ENCODE measurements around the gene SPRED2. TPM values are rescaled to one million over a fixed set of nuclear protein-coding genes. Genes with fewer than 3 reads are reported as not detected.

The SPRED2 gene
- total RNA-seq, 4 donors from 2014 or later = 15.6 to 63.0 (median 44.8) TPM

DNA sequence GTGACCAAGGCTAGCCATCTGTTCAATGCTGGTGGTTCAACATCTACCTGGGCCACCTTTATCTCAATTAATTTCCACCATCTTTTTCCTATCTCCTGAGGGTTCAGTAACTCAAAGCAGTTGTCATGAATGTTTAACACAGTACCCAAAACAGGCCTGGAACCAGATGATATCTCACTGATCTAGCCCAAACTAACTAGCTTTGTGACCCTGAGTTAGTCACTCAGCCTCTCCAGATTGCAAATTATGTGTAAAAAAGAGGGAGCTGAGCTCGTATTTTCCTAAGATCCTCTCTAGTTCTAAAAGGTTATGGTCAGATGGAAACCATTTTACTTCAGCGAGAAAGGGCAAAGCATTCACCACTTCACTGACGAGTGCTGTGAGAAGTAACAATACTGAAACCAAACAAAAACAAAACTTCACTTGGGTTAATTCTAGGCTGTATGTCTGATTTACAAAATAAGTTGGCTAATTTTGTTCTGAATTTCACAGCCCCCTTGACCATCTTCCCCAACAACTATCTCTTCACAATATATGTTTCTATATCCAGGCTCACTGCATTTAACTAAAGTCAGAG lies 14.8 kb downstream of the SPRED2 start:
- Histone ChIP-seq H3K4me3 (no peak overlapping the region), H3K27me3 (no peaks in the 10 kb centered on the region), H3K27ac (no peak overlapping the region), H3K36me3 (no peaks in the 10 kb centered on the region), H3K4me1 (no peaks in the 10 kb centered on the region), H3K9me3 (no peaks in the 10 kb centered on the region)
- no peak for DNase-seq
- TF ChIP-seq POLR2A (IDR thresholded peaks at IDR 0.05) = no peak
- TF ChIP-seq, protein P1, sequence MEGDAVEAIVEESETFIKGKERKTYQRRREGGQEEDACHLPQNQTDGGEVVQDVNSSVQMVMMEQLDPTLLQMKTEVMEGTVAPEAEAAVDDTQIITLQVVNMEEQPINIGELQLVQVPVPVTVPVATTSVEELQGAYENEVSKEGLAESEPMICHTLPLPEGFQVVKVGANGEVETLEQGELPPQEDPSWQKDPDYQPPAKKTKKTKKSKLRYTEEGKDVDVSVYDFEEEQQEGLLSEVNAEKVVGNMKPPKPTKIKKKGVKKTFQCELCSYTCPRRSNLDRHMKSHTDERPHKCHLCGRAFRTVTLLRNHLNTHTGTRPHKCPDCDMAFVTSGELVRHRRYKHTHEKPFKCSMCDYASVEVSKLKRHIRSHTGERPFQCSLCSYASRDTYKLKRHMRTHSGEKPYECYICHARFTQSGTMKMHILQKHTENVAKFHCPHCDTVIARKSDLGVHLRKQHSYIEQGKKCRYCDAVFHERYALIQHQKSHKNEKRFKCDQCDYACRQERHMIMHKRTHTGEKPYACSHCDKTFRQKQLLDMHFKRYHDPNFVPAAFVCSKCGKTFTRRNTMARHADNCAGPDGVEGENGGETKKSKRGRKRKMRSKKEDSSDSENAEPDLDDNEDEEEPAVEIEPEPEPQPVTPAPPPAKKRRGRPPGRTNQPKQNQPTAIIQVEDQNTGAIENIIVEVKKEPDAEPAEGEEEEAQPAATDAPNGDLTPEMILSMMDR (IDR thresholded peaks at IDR 0.05) = no peak
- intact Hi-C loops (cut with DNase I; ENCODE audit: low total_unique reads) = no loop called here

DNA sequence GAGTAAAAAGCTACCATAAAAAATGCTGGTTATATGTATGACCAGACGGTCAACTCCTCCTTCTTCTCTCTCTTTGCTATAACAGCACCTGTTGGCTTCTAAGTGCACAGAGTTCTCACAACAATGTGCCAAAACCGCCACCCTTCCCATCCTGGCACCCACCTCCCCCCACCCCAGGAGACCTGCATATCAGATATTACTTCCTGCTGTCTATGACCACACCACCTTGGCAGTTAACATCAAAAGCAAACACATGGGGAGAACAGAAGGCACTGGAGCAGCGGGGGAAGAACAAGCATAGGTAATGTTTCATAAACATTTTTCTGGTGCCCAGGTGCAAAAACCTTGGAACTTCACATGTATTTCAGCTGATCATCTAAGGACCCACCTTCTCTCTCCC lies 15.5 kb downstream of the SPRED2 start:
- intact Hi-C loops (cut with DNase I; ENCODE audit: low total_unique reads) = no loop called here
- TF ChIP-seq POLR2A (IDR thresholded peaks at IDR 0.05) = no peak
- TF ChIP-seq, protein P1 (IDR thresholded peaks at IDR 0.05) = no peak
- Histone ChIP-seq H3K9me3 (no peaks in the 10 kb centered on the region), H3K4me1 (no peaks in the 10 kb centered on the region), H3K4me3 (no peak overlapping the region), H3K36me3 (no peaks in the 10 kb centered on the region), H3K27me3 (no peaks in the 10 kb centered on the region), H3K27ac (no peak overlapping the region)
- no peak for DNase-seq

DNA sequence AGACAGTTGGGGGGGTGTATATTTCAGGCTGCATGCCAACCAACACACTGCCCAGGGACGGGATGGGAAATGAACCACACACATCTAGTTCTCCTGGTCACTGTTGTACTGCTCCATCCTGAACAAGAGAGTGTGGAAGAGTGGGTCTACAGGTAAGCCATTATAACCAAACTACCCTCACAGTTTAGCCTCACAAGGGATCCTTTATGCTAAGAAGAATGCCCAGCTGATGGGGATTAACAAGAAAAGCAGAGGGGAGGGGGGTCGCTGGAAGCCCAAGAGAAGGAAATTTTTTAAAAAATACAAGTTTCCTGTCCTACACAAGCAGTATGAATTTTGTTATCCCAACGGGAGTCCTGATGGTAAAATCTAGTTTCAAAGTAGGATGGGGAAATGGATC lies 16.1 kb downstream of the SPRED2 start:
- no peaks in the 10 kb centered on the region for H3K36me3 ChIP-seq
- H3K9me3 ChIP-seq = no peaks in the 10 kb centered on the region
- no peak for DNase-seq
- intact Hi-C loops (cut with DNase I; ENCODE audit: low total_unique reads) = no loop called here
- H3K27me3 ChIP-seq = no peaks in the 10 kb centered on the region
- H3K4me1 ChIP-seq = no peaks in the 10 kb centered on the region
- TF ChIP-seq, protein P1 (IDR thresholded peaks at IDR 0.05) = no peak
- no peak for TF ChIP-seq POLR2A (IDR thresholded peaks at IDR 0.05)
- no peak overlapping the region for H3K4me3 ChIP-seq
- no peak overlapping the region for H3K27ac ChIP-seq

DNA sequence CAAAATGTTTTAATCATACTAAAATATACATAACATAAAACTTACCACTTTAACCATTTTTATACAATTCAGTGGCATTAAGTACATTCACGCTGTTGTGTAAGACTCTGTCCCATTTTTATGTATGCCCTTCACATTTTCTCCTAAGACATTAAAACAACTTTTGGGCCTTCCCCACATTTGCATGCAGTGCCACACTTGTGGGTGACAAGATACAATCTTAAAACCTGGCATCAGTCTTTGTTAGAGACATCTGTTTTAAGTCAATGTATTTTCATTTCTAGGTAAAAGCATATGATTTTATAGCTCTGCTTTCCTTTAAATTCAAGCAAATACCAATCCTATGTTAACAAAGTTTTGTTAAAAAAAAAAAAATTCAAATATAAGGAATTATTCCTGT lies 17.3 kb downstream of the SPRED2 start:
- no peaks in the 10 kb centered on the region for H3K36me3 ChIP-seq
- no peak for TF ChIP-seq POLR2A (IDR thresholded peaks at IDR 0.05)
- TF ChIP-seq, protein P1 (IDR thresholded peaks at IDR 0.05) = no peak
- H3K9me3 ChIP-seq = no peaks in the 10 kb centered on the region
- H3K4me3 ChIP-seq = no peak overlapping the region
- no peaks in the 10 kb centered on the region for H3K27me3 ChIP-seq
- intact Hi-C loops (cut with DNase I; ENCODE audit: low total_unique reads) = no loop called here
- no peaks in the 10 kb centered on the region for H3K4me1 ChIP-seq
- H3K27ac ChIP-seq = no peak overlapping the region
- DNase-seq = no peak

DNA sequence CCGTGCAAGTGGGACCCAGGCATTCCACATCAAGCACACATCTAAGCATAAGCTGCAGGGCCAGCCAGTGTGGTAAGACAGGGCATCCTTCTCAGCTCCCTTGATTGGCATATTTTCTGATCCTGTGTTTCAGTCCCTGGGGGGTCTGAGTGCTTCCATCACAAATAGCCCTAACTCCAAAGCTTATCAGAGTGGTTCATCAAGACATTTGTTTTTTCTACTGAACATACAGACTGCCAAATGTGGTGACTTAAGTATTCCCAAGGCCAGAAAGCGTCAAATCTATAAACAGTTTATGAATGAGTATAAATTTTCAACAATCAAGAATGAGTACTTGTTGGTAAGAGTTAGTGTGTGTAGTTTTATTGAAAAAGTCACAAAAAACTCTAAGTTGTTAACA lies 18.8 kb downstream of the SPRED2 start:
- H3K4me1 ChIP-seq = no peaks in the 10 kb centered on the region
- H3K4me3 ChIP-seq = no peak overlapping the region
- no peaks in the 10 kb centered on the region for H3K27me3 ChIP-seq
- DNase-seq = no peak
- no peak overlapping the region for H3K27ac ChIP-seq
- no peaks in the 10 kb centered on the region for H3K9me3 ChIP-seq
- intact Hi-C loops (cut with DNase I; ENCODE audit: low total_unique reads) = no loop called here
- TF ChIP-seq, protein P1 (IDR thresholded peaks at IDR 0.05) = no peak
- no peak for TF ChIP-seq POLR2A (IDR thresholded peaks at IDR 0.05)
- no peaks in the 10 kb centered on the region for H3K36me3 ChIP-seq

Data from uterus (tissue), 4 donors.